Lower lobe of right lung (tissue), 2 donors: ENCODE data around the gene TK2. TPM values are rescaled to one million over a fixed set of nuclear protein-coding genes. Genes with fewer than 3 reads are reported as not detected.

Source experiments
- ATAC-seq, 2 donors: fragments of 200-7000 bp; cut with Tn5 transposase; one replicate each; pipeline ENCODE4 v1.9.1; 2020 to 2022; ENCODE audit warnings: mild to moderate bottlenecking in 2 of 2, moderate library complexity in 2 of 2
- DNase-seq: peaks from one replicate; pipeline ENCODE4 v3.0.0-alpha.2; 2020
- H3K27ac ChIP-seq: fragments of 200-600 bp; one replicate; pipeline ENCODE4 v1.8.0; 2022
- H3K27me3 ChIP-seq: fragments of 200-600 bp; one replicate; pipeline ENCODE4 v1.8.0; 2022; ENCODE audit warnings: low read depth
- H3K36me3 ChIP-seq: fragments of 200-600 bp; one replicate; pipeline ENCODE4 v1.8.0; 2022; ENCODE audit warnings: mild to moderate bottlenecking
- H3K4me1 ChIP-seq: fragments of 200-600 bp; one replicate; pipeline ENCODE4 v1.8.0; 2022
- H3K4me3 ChIP-seq: fragments of 200-600 bp; one replicate; pipeline ENCODE4 v1.8.0; 2022; ENCODE audit warnings: mild to moderate bottlenecking
- H3K9me3 ChIP-seq: fragments of 200-600 bp; one replicate; pipeline ENCODE4 v1.8.0; 2022
- intact Hi-C: fragments of 100-400 bp; cut with DNase I; formaldehyde crosslinking; loops from one replicate; pipeline ENCODE4 v1.11.0; 2022
- total RNA-seq: library from RNA; stranded (reverse); fragmentation: NEBNext Ultra II Directional; extraction: Animal tissue kit (Norgen Biotek cat#: 25700); gene quantifications from one replicate; pipeline ENCODE4 v1.2.1, GENCODE V29; 2021
- TF ChIP-seq, protein P1 (sequence below): fragments of 200-600 bp; IDR thresholded peaks from one replicate; pipeline ENCODE4 v1.8.0; 2022; ENCODE audit warnings: antibody characterized with exemption, mild to moderate bottlenecking
- donor health status: DM: no; HTN: yes; CAD: no; lungs with severe emphysema.

Gene TK2
- total RNA-seq, 1 donor from 2014 or later: 36.2 TPM

DNA sequence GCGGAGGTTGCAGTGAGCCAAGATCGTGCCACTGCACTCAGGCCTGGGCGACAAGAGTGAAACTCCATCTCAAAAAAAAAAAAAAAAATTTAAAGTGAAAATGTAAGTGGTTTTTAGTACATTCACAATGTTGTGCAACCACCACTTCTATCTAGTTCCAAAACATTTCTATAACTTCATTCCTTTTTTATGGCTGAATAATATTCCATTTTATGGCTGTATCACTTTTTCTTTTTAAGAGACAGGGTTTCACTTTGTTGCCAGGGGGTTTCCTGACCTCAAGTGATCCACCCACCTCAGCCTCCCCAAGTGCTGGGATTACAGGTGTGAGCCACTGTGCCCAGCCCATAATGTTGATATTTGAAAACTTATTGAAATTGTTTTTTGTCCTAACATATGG, 42.9 kb upstream of the TK2 start:
- H3K36me3 ChIP-seq: no peaks in the 10 kb centered on the region
- DNase-seq: no peak
- H3K9me3 ChIP-seq: no peaks in the 10 kb centered on the region
- H3K4me3 ChIP-seq: no peak overlapping the region
- intact Hi-C loops: no loop called here
- peaks cover 6% of the 10 kb centered on the region for H3K4me1 ChIP-seq
- H3K27me3 ChIP-seq: no peaks in the 10 kb centered on the region
- TF ChIP-seq, protein P1, sequence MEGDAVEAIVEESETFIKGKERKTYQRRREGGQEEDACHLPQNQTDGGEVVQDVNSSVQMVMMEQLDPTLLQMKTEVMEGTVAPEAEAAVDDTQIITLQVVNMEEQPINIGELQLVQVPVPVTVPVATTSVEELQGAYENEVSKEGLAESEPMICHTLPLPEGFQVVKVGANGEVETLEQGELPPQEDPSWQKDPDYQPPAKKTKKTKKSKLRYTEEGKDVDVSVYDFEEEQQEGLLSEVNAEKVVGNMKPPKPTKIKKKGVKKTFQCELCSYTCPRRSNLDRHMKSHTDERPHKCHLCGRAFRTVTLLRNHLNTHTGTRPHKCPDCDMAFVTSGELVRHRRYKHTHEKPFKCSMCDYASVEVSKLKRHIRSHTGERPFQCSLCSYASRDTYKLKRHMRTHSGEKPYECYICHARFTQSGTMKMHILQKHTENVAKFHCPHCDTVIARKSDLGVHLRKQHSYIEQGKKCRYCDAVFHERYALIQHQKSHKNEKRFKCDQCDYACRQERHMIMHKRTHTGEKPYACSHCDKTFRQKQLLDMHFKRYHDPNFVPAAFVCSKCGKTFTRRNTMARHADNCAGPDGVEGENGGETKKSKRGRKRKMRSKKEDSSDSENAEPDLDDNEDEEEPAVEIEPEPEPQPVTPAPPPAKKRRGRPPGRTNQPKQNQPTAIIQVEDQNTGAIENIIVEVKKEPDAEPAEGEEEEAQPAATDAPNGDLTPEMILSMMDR: no peak
- no peak for ATAC-seq
- no peak overlapping the region for H3K27ac ChIP-seq

DNA sequence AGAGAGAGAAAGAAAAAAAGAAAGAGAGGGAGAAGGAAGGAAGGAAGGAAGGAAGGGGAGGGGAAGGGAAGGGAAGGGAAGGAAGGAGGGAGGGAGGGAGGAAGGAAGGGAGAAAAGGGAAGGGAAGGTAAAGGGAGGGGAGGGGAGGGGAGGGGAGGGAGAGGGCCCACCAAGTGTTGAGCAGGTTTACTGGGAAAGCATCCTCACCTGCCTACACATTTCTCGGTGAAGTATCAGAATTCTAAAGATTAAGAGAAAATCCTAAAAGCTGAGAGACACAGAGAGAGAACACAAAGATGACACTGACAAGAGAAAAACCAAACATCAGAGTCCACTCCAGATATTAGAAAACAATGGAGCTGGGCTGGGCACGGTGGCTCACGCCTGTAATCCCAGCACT, 42.3 kb upstream of the TK2 start:
- TF ChIP-seq, protein P1: no peak
- H3K27ac ChIP-seq: no peak overlapping the region
- ATAC-seq: no peak

DNA sequence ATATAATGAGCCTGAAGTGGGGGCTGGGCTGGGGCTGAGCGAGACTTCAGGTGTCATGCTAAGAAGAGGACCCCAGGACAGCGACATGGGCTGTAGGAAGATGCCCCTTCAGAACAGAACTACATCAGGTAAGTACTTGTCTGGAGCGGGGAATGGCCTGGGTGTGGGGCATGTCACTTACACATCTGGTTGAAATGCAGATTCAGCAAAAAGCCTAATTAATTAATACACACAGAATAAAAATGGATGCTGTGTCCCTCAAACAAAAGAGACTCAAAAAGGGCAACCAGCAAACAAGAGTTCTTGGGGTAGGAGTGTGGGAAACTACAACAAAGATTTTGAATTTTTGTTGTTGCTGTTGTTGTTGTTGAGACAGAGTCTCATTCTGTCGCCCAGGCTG, 41.1 kb upstream of the TK2 start:
- TF ChIP-seq, protein P1: no peak
- H3K27me3 ChIP-seq: no peaks in the 10 kb centered on the region
- no peak overlapping the region for H3K27ac ChIP-seq
- ATAC-seq (no peak), DNase-seq (no peak)
- intact Hi-C loops: no loop called here
- no peak overlapping the region for H3K4me3 ChIP-seq
- H3K36me3 ChIP-seq: no peaks in the 10 kb centered on the region
- peaks cover 20% of the 10 kb centered on the region for H3K4me1 ChIP-seq
- H3K9me3 ChIP-seq: no peaks in the 10 kb centered on the region

More for the DNA sequence above, 42.3 kb upstream of the TK2 start:
- DNase-seq: no peak
- no peaks in the 10 kb centered on the region for H3K9me3 ChIP-seq
- H3K4me1 ChIP-seq: peaks cover 11% of the 10 kb centered on the region
- H3K36me3 ChIP-seq: no peaks in the 10 kb centered on the region
- intact Hi-C loops: no loop called here
- no peaks in the 10 kb centered on the region for H3K27me3 ChIP-seq
- no peak overlapping the region for H3K4me3 ChIP-seq

DNA sequence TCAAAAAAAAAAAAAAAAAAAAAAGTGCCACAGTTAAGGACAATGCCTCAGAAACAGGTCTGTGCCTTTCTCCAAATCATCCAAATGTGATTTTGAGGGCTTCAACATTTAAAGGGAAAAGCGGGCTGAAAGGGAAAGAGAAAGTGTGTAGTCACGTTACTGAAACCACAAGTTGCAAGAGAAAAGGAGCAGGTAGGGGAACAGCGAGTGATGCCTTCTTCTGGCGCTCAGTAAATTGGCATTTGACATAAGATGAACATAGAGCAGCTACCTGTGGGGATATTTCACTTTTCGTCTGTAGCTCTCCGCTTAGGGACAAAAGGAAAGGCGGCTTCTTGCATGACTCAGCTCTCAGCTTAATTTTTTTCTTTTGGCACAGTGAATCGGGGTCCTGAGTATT, 40.4 kb upstream of the TK2 start:
- intact Hi-C loops: no loop called here
- H3K27ac ChIP-seq: no peak overlapping the region
- H3K4me3 ChIP-seq: peak overlapping the region; percentile 28
- no peaks in the 10 kb centered on the region for H3K27me3 ChIP-seq
- TF ChIP-seq, protein P1: no peak
- DNase-seq (no peak), ATAC-seq (no peak)
- H3K4me1 ChIP-seq: peaks cover 27% of the 10 kb centered on the region
- no peaks in the 10 kb centered on the region for H3K9me3 ChIP-seq
- no peaks in the 10 kb centered on the region for H3K36me3 ChIP-seq

DNA sequence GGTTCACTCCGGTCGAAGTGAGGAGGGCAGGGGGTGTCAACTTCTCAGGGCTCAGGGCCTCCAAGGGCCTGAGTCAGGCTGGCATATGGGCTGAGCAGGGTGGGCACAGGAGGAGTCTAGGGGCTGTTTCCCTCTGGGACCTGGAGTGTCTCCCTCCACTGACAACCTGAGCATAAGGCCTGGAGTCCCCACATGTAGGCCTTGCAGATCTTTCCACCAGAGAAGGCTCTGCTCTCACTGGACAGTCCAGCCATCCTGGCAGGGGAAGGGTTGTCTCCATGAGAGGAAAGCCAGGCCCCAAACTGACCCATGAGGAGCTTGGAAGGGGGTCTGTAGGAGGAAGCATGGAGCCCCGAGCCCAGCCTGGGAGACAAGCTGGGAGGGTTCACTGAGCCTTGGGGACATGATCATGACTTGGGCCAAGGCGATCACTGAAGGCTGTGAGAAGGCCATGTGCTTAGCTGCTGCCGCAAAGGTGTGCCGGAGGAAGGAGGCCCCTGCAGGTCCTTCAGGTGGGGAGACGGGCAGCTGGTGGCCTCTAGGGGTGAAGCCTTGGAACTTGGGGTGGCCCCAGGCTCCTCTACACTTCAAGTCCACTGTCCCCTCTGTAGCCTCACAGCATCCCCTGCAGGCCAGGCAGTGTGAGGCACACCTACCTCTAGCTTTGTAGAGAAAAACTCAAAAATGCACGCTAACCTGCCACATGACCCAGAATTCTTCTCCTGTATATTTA, 39.2 kb upstream of the TK2 start:
- DNase-seq (peak; percentile 77), ATAC-seq (peak; percentile 91 to 92)
- Histone ChIP-seq H3K27ac (no peak overlapping the region), H3K36me3 (no peaks in the 10 kb centered on the region), H3K9me3 (no peaks in the 10 kb centered on the region), H3K4me1 (peaks cover 30% of the 10 kb centered on the region), H3K4me3 (no peak overlapping the region), H3K27me3 (no peaks in the 10 kb centered on the region)
- intact Hi-C loops: no loop called here
- TF ChIP-seq, protein P1: peak; percentile 67
